ENCODE measurements around the gene UROS.

Gene UROS

DNA sequence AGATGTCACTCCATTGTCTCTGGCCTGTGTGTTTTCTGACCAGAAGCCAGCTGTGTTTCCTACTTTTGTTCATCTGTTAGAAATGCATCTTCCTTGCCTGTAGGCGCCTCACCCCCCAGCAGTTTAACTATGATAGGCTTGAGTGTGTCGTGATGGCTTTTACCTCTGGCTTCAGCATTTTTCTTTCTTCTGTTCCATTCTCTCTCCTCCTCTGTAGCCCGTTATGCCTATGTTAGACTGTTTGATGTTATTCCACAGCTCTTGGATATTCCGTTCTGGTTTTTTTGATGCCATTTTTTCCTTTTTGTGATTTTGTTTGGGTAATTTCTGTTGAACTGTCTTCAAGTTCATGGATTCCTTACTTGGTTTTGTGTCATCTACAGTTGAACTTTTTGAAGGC, 65.3 kb downstream of the UROS start:
- no peak for DNase-seq

- DNase-seq, result no peak
Observed at GRCh38 chr10:125756853-125757487, 66.1 kb downstream of the UROS start.

GRCh38 chr10:125756196-125756595, 66.9 kb downstream of the UROS start:
- no peak for DNase-seq

- no peak for DNase-seq
Observed at GRCh38 chr10:125747417-125747816, 75.6 kb downstream of the UROS start.

- DNase-seq, result no peak
Observed at GRCh38 chr10:125744909-125745308, 78.1 kb downstream of the UROS start.

- no peak for DNase-seq
Observed at GRCh38 chr10:125742465-125742864, 80.6 kb downstream of the UROS start.

DNA sequence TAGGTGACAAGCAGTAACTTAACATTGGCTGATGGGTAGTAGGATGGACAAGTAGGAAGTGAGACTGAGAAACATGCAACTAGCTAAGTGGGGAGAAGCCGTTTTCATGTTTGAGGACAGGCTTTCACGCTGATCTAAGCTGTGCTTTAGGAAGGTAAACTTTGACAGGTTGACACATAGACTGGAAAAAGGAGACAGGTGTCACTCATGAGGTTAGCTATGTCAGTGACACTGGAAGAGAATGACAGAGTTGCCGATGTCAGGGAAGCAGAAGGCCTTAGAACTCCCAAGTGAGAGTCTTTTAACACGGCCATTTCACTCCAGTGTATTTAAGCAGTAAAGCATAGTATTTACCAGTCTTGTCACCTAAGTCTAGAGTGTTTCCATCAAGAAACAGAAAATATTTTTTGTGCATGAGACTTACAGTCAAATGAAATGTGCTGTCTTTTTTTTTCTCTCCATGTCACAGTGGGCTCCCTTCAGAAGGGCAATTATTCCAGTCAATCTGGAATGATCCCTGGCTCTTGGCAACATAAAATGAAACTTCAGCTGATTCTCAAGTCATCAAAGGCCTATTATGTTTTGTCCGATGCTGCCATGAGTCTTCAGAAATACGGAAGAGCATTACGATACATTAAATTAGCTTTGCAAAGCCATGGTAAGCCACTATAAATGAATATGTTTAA, 82.9 kb downstream of the UROS start:
- DNase-seq, result no peak

Measured in stimulated activated CD4-positive, alpha-beta T cell treated with anti-CD3 and anti-CD28 coated beads, Interleukin-4, amount 100 ng/mL, for 4 hours (primary cell).